CD4-positive, alpha-beta T cell treated with Interleukin-17A for 4 hours (primary cell): Measurements from ENCODE around the gene VARS1.
"Not testable (repeated sequence)": the region's sequence is repeated elsewhere in the genome, so short reads cannot be mapped to it uniquely, and the experiment has no call there.

Experiments
- DNase-seq: peaks from one replicate; pipeline ENCODE4 v3.0.0-alpha.2; 2020; ENCODE audit warnings: mixed read lengths

VARS1 gene

DNA sequence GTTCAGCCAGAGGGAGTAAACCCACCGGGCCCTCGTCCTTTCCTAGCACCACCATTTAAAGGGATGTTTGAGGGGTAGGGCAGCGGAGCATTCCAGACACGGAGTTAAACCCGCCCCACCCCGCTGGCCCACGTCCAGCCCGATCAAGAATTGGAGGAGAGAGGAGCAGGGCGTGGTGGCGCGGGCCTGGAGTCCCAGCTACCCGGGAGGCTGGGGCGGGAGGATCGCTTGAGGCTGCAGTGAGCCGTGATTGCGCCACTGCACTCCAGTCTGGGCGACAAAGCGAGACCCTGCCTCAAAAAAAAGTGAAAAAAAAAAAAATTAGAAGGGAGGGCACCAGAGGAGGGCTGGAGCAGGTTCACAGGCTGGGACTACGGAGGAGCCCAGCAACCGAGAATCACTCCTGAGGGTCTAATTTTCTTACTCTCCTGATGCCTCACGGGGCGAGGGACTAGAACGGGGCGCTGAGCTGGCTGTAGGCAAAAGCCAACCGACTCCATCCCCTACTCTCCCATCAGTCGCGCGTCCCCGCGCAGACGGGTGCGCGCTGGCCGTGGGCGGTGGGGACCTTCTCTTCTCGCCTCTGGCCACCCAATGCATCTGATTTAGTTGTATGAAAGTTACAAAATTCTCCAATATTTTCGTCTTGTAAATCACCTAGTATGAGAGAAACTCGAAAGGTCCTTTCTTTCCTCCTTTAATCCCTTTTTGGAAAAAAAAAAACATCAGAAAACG is 25.9 kb upstream of the VARS1 start:
- DNase-seq: no peak

DNA sequence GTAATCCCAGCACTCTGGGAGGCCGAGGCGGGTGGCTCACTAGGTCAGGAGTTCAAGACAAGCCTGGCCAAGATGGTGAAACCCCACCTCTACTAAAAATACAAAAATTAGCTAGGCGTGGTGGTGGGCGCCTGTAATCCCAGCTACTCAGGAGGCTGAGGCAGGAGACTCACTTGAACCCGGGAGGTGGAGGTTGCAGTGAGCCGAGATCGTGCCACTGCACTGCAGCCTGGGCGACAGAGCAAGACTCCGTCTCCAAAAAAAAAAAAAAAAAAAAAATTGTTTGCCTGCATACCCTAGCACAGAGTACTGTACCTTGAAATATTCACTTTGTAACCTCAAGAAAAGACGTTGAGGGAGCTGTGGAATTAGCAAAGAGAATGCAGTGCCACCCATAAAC is 24.8 kb upstream of the VARS1 start:
- DNase-seq: not testable (repeated sequence)

DNA sequence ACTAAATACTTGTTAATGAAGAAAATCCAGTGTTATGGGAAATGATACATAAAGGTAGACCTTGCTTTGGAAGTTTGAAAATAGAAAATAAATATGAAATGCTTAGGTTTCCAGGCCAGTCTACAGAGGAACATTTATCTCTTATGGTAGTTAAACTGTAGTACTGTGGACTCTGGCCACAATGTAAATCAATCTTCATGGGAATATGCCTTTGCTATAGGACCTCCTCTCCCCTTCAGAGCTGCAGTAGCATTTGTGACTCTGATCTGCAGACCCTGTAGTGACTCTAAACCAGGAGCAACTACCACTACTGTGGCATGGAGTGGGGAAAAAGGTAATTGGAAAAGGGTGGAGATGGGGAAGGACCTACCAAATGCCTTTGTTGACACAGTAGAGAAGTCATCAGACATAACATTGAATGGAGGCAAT is 24.3 kb upstream of the VARS1 start:
- no peak for DNase-seq

DNA sequence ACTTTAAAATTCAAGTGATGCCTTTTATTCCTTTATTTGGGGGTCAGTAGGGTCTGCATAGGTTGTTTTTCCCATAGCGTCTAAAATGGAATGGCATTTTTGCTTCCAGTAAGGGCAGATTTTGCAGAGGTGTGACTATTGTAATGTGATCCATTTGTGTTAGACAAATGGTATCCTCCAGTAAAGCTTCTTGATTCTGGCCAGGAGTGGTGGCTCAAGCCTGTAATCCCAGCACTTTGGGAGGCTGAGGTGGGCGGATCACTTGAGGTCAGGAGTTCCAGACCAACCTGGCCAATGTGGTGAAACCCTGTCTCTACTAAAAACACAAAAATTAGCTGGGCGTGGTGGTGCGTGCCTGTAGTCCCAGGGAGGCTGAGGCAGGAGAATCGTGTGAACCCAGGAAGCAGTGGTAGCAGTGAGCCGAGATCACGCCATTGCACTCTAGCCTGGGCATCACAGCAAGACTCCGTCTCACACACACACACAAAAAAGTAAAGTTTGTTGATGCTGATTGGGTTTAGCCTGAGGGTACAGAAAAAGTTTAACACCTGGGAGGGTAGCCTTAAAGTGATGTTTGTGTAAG is 22.5 kb upstream of the VARS1 start:
- DNase-seq: peak; percentile 23

DNA sequence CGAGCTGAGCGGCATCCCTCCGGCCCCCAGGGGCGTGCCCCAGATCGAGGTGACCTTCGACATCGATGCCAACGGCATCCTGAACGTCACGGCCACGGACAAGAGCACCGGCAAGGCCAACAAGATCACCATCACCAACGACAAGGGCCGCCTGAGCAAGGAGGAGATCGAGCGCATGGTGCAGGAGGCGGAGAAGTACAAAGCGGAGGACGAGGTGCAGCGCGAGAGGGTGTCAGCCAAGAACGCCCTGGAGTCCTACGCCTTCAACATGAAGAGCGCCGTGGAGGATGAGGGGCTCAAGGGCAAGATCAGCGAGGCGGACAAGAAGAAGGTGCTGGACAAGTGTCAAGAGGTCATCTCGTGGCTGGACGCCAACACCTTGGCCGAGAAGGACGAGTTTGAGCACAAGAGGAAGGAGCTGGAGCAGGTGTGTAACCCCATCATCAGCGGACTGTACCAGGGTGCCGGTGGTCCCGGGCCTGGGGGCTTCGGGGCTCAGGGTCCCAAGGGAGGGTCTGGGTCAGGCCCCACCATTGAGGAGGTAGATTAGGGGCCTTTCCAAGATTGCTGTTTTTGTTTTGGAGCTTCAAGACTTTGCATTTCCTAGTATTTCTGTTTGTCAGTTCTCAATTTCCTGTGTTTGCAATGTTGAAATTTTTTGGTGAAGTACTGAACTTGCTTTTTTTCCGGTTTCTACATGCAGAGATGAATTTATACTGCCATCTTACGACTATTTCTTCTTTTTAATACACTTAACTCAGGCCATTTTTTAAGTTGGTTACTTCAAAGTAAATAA is 21.8 kb upstream of the VARS1 start:
- not testable (repeated sequence) for DNase-seq

DNA sequence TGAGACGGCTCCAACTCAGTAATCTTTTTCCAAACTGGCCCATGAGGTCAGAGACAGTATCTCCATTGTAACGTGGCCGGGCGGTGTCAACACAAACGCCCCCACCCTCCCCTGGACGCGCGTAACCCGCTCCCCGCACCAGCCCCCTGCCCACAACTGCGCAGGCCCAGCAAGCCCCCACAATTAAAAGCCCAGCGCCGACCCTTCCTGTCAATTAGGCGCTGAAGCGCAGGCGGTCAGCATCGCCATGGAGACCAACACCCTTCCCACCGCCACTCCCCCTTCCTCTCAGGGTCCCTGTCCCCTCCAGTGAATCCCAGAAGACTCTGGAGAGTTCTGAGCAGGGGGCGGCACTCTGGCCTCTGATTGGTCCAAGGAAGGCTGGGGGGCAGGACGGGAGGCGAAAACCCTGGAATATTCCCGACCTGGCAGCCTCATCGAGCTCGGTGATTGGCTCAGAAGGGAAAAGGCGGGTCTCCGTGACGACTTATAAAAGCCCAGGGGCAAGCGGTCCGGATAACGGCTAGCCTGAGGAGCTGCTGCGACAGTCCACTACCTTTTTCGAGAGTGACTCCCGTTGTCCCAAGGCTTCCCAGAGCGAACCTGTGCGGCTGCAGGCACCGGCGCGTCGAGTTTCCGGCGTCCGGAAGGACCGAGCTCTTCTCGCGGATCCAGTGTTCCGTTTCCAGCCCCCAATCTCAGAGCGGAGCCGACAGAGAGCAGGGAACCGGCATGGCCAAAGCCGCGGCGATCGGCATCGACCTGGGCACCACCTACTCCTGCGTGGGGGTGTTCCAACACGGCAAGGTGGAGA is 19.7 kb upstream of the VARS1 start, which contains the start of the genes HSPA1A and HSPA1L:
TSS of gene HSPA1A (plus strand) at position 519 of the 814 bp plus-strand sequence. CDS start at position 733, 214 bp downstream.
TSS of gene HSPA1L (minus strand) at position 259 of the 814 bp plus-strand sequence. CDS start 3,311 bp downstream, outside the sequence.
- DNase-seq: peak; percentile 76

DNA sequence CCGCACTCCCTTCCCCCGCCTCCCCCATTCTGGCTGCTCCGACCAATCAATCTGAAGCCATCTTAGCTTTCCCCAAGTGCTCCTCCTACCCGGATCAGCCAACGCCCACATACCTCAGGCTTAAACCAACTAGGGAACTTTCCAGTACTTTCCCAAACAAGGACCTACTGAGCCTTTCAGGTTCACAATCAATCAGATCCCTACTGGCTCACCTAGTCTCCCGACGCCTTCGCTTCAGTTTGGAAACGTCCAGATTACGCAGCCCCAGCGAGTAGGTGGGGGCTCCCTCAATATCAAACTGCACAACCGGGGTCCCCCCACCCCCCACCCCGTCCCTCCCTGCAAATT is 19.1 kb upstream of the VARS1 start:
- DNase-seq: peak; percentile 79

DNA sequence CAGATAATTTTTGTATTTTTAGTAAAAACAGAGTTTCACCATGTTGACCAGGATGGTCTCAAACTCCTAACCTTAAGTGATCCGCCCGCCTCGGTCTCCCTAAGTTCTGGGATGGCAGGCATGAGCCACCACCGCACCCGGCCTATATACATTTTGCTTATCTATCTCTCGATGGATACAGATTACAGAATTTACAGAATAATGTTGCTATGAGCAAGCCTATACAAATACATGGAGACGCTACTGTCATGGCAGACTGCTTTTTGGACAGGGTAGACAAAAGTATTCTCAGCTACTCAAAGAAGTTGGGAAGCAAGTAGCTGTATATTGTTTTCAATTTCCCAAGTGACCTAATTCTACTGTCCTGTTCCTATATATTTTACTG is 17.9 kb upstream of the VARS1 start:
- DNase-seq: no peak

DNA sequence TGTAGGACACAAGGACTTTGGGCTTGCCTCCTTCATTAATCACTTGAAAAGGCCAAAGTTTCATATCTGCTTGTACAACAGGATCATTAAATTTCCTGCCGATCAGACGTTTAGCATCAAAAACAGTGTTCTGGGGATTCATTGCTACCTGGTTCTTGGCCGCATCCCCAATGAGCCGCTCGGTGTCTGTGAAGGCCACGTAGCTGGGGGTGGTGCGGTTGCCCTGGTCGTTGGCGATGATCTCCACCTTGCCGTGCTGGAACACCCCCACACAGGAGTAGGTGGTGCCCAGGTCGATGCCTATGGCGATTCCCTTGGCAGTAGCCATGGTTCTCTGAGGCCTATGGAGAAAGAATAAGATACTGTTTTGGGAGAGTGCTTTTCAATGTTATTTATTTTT is 16.1 kb upstream of the VARS1 start:
- DNase-seq: no peak

DNA sequence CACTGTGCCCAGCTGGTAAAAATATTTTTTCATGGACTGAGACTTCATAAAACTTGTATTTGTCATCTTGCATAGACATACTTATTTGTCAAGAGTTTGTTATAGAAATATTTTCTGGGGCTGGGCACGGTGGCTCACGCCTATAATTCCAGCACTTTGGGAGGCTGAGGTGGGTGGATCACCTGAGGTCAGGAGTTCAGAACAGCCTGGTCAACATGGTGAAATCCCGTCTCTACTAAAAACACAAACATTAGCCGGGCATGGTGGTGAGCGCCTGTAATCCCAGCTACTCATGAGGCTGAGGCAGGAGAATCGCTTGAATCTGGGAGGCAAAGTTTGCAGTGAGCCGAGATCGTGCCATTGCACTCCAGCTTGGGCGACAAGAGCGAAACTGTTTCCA is 13.0 kb upstream of the VARS1 start:
- not testable (repeated sequence) for DNase-seq

DNA sequence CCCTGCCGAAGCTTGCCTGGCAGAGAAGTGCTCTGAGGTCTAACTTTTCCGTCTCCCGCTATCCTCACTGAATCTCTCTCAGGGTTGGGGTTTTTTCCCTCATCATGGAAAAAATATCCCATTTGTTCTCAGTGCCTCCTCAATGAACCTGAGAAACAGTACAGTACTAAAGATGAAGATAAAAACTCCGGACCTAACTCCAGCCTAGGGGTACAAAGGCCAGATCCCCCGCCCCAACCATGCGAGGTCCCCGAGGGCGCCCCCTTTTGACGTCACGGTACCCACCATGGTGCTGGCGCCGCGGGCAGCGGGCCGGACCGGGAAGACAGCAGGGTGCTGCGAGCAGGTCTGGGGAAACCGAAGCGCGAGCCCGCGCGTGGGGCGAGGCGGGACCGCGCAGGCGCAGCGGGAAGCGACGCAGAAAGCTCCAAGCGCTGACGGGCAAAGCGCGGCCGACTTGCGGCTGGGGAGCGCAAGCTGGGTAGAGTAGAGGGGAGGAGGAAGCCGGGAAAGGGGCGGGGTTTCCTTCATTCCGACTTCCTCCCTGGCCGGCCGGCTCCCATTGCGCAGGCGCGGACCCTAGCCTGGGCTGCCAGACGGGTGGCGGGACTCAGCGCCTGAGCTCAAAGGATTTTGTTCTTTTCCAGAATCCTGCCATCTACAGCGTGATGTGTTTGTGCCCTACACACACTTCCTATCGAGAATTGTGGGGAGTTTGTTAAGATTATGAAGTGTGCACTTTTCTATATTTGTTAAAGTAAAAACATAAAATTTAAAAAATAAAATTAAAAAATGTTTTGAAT is 11.1 kb upstream of the VARS1 start, which contains the start of gene LSM2:
TSS of gene LSM2 (minus strand) at position 497 of the 803 bp plus-strand sequence. CDS start at position 288, 209 bp downstream.
- DNase-seq: peak; percentile 99

DNA sequence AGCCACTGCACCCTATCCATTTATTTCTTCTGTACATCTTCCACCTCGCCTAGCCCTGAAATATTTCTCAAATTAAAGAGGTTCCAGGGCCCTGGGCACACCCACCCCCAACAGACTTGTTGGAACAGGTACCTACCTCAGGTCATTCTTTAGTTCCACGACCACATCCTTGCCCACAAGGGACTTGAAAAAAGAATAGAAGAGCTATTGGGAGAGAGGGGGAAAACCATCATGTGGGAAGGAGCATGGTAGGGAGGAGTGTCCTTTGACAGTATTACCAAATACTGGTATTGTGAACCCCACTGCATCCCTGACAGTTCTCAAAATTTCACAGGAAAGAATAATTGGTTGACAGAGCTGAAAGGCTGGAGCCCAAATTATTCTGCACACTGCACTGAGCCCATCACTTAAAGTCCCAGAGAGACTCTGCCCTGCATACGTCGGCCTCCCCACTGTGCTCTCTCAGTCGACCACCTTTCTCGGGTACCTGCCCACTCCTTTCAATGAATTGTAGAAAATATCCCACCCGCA is 10.5 kb upstream of the VARS1 start:
- DNase-seq: peak; percentile 22

DNA sequence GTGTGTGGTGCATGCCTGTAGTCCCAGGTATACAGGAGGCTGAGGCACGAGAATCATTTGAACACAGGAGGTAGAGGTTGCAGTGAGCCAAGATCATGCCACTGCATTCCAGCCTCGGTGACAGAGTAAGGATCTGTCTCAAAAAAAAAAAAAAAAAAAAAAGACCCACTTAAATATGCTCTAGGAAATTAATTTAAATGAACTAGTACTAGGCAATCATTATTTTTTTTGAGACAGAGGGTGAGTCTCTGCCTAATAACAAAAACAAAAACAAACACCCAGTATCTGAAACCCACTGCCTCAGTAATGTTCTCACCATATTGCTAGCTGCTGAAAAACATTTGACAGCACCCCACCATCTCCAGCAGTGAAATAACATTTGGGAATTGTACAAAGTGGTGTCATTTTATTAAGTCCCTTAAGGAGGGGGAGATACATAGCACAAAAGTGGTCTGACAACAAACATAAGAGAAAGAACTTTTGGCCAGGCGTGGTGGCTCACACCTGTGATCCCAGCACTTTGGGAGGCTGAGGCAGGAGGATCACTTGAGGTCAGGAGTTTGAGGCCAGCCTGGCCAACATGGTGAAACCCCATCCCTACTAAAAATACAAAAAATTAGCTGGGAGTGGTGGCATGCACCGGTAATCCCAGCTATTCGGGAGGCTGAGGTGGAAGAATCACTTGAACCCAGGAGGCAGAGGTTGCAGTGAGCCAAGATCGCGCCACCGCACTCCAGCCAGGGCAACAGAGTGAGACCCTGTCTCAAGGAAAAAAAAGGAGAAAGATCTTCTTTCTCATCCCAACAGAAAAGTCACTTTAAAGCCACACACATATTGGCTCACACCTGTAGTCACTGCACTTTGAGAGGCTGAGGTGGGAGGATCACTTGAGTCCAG is 5.7 kb upstream of the VARS1 start:
- DNase-seq: not testable (repeated sequence)

DNA sequence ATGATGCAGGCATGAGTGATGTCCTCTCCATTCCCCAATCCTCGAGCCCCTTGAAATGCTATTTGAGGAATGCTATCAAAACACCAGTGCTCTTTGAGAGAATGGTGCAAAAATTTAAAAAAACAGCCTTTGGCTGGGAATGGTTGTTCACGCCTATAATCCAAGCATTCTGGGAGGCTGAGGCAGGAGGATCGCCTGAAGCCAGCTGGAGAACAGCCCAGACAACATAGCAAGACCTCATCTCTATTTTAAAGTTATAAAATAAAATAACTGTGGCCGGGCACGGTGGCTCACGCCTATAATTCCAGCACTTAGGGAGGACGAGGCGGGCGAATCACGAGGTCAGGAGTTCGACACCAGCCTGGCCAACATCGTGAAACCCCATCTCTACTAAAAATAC is 4.2 kb upstream of the VARS1 start:
- no peak for DNase-seq

DNA sequence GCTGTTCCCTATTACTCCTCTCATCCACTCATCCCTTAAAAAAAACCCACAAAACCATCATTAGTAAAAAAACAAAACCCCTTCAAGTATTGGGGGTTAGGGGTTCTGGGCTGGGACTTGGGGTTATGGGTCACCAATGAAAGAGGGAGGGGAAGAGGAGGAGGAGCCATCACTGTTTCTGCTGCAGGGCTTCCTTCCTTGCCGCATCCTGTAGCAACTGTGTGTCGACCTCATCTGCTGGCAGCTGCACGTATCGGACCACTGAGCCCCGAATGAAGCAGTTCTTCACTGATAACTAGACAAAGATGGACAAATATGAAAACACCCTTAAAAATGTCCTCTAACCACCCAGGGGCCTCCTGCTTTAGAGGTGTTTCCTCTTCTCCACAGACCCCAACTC is 2.0 kb upstream of the VARS1 start:
- DNase-seq: peak; percentile 74

DNA sequence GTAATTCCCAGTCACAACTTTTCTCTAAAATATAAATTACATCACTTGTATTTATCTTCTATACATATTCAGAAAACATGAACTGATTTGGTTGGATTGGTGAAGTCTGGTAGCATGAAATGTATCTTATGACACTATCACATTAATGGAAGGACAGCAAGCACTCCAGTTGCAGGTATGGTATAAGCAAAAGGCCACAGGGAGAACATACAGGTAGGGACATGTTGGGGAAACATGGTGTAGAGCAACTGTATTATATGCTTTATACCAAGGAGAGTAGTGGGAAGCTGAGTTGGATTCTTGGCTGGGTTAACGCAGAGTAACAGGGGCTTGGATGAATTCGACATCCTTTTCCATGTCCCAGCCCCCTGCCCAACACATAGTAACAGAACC is 1.4 kb upstream of the VARS1 start:
- no peak for DNase-seq

DNA sequence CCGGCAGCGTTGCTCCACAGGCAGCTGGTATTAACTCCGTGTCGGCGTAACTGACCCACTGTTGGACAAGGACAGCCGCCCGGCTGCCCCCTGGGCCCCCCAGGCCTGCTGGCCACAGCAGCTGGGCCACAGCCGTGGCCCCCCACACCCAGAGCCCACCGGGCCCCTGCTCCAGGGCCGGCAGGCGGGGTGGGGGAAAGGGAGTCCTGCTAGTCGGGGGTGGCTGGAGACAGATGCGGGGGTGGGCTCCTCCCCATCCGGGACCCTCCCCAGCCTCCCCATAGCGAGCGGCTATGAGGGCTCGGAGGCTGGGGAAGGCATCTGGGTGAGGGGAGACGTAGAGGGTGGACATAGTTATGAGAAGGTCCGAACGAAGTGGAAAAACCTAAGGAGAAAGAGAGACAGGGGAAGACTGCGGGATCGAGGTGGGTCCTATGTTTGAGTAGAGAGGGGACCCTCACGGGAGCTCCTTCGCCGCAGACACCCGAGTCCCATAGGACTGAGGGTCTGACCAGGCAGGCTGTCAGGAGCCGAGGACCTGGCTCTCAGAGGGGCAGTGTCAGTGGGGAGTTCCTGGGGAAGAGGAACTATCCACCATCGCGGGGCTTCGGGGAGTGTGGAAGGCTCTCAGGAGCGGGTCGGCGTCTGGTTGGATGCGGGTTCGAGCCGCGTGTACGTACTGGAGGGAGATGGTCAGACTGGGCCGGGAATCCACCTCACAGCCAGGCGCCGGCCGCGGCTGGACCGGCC is 511 bp downstream of the VARS1 start:
- DNase-seq: no peak

DNA sequence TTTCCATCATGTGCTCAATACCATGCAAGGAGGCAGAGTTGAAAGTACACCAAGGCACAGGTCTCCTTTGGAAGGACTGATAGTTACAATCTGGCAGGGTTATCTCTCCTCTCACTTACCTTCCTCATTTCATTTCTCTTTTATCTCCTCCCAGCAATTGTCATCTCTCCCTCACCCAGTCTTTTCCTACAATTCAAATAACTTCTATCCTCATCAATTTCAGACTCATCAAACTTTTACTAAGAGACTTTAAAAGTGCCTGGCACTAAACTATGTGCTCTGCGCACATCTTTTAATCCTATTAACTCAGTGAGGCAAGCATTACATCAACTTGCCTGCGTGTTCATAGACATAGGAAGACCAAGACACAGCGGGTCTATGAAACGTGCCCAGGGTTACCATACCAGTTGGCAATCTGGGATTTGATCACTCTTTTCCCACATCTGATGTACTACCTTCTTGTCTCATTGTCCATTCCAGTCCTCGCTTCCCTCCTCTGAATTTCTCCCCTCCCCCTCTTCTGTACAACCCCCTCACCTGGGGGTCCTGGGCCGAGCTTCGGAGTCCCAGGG is 1.2 kb downstream of the VARS1 start:
- DNase-seq: peak; percentile 25

DNA sequence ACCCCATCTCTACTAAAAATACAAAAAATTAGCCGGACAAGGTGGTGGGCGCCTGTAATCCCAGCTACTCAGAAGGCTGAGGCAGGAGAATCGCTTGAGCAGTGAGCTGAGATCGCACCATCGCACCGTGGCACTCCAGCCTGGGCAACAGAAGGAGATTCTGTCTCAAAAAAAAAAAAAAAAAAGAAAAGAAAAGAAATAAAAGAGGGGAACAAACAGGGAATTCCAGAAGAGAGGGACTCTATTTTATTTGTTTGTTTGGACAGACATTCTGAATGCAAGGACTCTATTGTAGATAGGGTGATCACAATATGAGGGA is 1.7 kb downstream of the VARS1 start:
- not testable (repeated sequence) for DNase-seq
